GM12878 (cell line): ENCODE results near the gene ZDHHC14. TPM values are rescaled to one million over a fixed set of nuclear protein-coding genes. Genes with fewer than 3 reads are reported as not detected.

Experiments
- ATAC-seq: fragments of 200-7000 bp; cut with Tn5 transposase; 3 replicates; pipeline ENCODE4 v1.9.1; 2020; ENCODE audit warnings: mild to moderate bottlenecking, moderate library complexity
- BruUV-seq: library from RNA; stranded (reverse); fragments of 400-500 nt; replicated peaks from 2 replicates; lab custom pipeline; 2021; lab: Mats Ljungman, UMichigan
- CTCF ChIA-PET: fragments of 300-600 bp; sonication (Branson Sonifier 250); formaldehyde crosslinking; extraction: SDS; loops from one replicate; lab custom pipeline; 2021; ENCODE audit warnings: inconsistent platforms; lab: Yijun Ruan, JAX
- POLR2A ChIA-PET: fragments of 350-600 bp; formaldehyde crosslinking; extraction: SDS; loops from one replicate; lab custom pipeline; 2021; ENCODE audit warnings: inconsistent platforms; lab: Charles Lee
- RAD21 ChIA-PET: fragments of 300-600 bp; sonication (Branson Sonifier 250); formaldehyde crosslinking; loops from one replicate; lab custom pipeline; 2023; ENCODE audit warnings: antibody characterized with exemption; ENCODE audit not compliant: unreplicated experiment; lab: Charles Lee
- SMC1A ChIA-PET: fragments of 300-600 bp; sonication (Branson Sonifier 250); formaldehyde crosslinking; loops from one replicate; lab custom pipeline; 2023; ENCODE audit not compliant: unreplicated experiment, uncharacterized antibody; lab: Charles Lee
- DNase-seq: peaks from one replicate; pipeline ENCODE4 v3.0.0-alpha.2; 2011; ENCODE audit warnings: low read depth, low spot score
- FAIRE-seq: peaks from 3 replicates; lab custom pipeline; 2011; peaks lifted over from hg19 to GRCh38; lab: Jason Lieb, UNC
- H2AFZ ChIP-seq: 2 replicates; pipeline ENCODE4 v1.6.0; 2011; ENCODE audit warnings: low read depth, low read length, control low read depth; ENCODE audit not compliant: control insufficient read depth
- H3K27ac ChIP-seq: 2 replicates; pipeline ENCODE4 v1.5.1; 2011; ENCODE audit warnings: control low read depth; ENCODE audit not compliant: control insufficient read depth, insufficient read depth
- H3K27me3 ChIP-seq, 2 experiments: replicated peaks in 1 of 2; 2 replicates each; pipeline versions ENCODE4 v1.6.0 to v1.6.1; 2011; ENCODE audit warnings: low read length in 1 of 2; ENCODE audit not compliant: control insufficient read depth in 2 of 2, insufficient read depth in 2 of 2
- H3K36me3 ChIP-seq, 2 experiments: 2 replicates each; pipeline ENCODE4 v1.5.1; 2011; ENCODE audit warnings: low read length in 1 of 2; ENCODE audit not compliant: control insufficient read depth in 2 of 2, insufficient read depth in 2 of 2
- H3K4me1 ChIP-seq: 2 replicates; pipeline ENCODE4 v1.6.1; 2011; ENCODE audit warnings: mild to moderate bottlenecking, low read length, moderate library complexity, mixed read lengths; ENCODE audit not compliant: control insufficient read depth, insufficient read depth
- H3K4me2 ChIP-seq: 2 replicates; pipeline ENCODE4 v1.6.0; 2011; ENCODE audit warnings: control low read depth; ENCODE audit not compliant: control insufficient read depth, insufficient read depth
- H3K4me3 ChIP-seq: fragments of 200-600 bp; sonication (generic); 2 replicates; pipeline ENCODE4 v1.5.1; 2016
- H3K79me2 ChIP-seq: 2 replicates; pipeline ENCODE4 v1.6.0; 2011; ENCODE audit warnings: low read length; ENCODE audit not compliant: control insufficient read depth, insufficient read depth
- H3K9ac ChIP-seq: 2 replicates; pipeline ENCODE4 v1.8.0; 2011; ENCODE audit warnings: low read length, control low read depth, mixed read lengths; ENCODE audit not compliant: control insufficient read depth, insufficient read depth
- H3K9me3 ChIP-seq: replicated peaks from 3 replicates; pipeline ENCODE4 v1.5.1; 2011; ENCODE audit warnings: mild to moderate bottlenecking, low read length; ENCODE audit not compliant: control insufficient read depth, insufficient read depth
- H4K20me1 ChIP-seq: 2 replicates; pipeline ENCODE4 v1.6.0; 2011; ENCODE audit not compliant: control insufficient read depth, insufficient read depth
- BHLHE40 ChIP-seq, 2 experiments: fragments of 450-650 bp in 1 of 2; IDR thresholded peaks; 2 replicates each; pipeline ENCODE4 v1.6.1; 2011 to 2017; ENCODE audit warnings: low read depth in 2 of 2, borderline replicate concordance in 1 of 2, improper control_type of control experiment in 1 of 2, low read length in 1 of 2, mild to moderate bottlenecking in 1 of 2
- GATAD2B ChIP-seq: fragments of 450-650 bp; conservative IDR thresholded peaks from 2 replicates; pipeline ENCODE4 v1.6.1; 2017; ENCODE audit warnings: low read depth, mild to moderate bottlenecking, moderate library complexity
- IKZF2 ChIP-seq, 2 experiments: fragments of 450-650 bp; IDR thresholded peaks; 2 replicates each; pipeline ENCODE4 v1.6.1; 2017; ENCODE audit warnings: mild to moderate bottlenecking in 2 of 2, moderate library complexity in 2 of 2
- NFYA ChIP-seq: IDR thresholded peaks from 2 replicates; pipeline ENCODE4 v1.6.1; 2011; ENCODE audit warnings: low read depth, mild to moderate bottlenecking, low read length, improper control_type of control experiment, borderline replicate concordance
- RELB ChIP-seq: fragments of 450-650 bp; IDR thresholded peaks from 2 replicates; pipeline ENCODE4 v1.6.1; 2017; ENCODE audit warnings: low read depth, mild to moderate bottlenecking, moderate library complexity
- ZBTB11 ChIP-seq: fragments of 450-650 bp; formaldehyde crosslinking; IDR thresholded peaks from 2 replicates; pipeline ENCODE4 v1.5.0; 2022; ENCODE audit warnings: mild to moderate bottlenecking, missing genetic modification characterization
- WGBS: methylation state at CpG from one replicate; pipeline ENCODE4 v1.1.6; 2016; ENCODE audit warnings: low lambda C conversion rate; ENCODE audit not compliant: insufficient replicate concordance, insufficient coverage; ENCODE audit errors: missing lambda C conversion rate; 5-methylcytosine and 5-hydroxymethylcytosine counted together
- in situ Hi-C: fragments of 300-500 bp; cut with MboI; formaldehyde crosslinking; loops from 9 replicates; pipeline ENCODE4 v1.14.3; 2018; ENCODE audit warnings: mixed read lengths
- intact Hi-C: fragments of 100-400 bp; cut with micrococcal nuclease; formaldehyde crosslinking; loops from one replicate; pipeline ENCODE4 v1.14.2; 2022; ENCODE audit not compliant: unreplicated experiment
- polyA plus RNA-seq, 11 experiments: library from polyadenylated mRNA; depleted of rRNA in 4 of 11; unstranded in 6 of 11; stranded (reverse) in 5 of 11; fragments of >200 nt; fragmentation: Nextera tagmentation in 4 of 11; fragmentation: Illumina TruSeq in 1 of 11; extraction: Ambion mirVana in 4 of 11; extraction: Trizol in 1 of 11; gene quantifications; 1 replicate in 1 of 11; 2 replicates in 10 of 11; pipeline versions ENCODE4 v1.2.1 to v1.2.3, GENCODE V29; 2011 to 2016; ENCODE audit warnings: inconsistent platforms in 2 of 11, missing spikeins in 2 of 11, low read depth in 1 of 11
- total RNA-seq, 4 experiments: library from RNA; depleted of rRNA in 3 of 4; stranded (reverse); fragments of >200 nt in 3 of 4; fragmentation: Illumina TruSeq in 1 of 4; extraction: Trizol in 1 of 4; gene quantifications; 2 replicates each; pipeline versions ENCODE4 v1.2.1 to v1.2.3, GENCODE V29; 2013 to 2021

The ZDHHC14 gene
- total and polyA plus RNA-seq, 10 of the 15 experiments (the other 5 are each of a cell fraction or from before 2014, with no cell fraction given), result 0.15 to 16.0 (median 0.76) TPM; not detected in 1

- H3K27ac ChIP-seq, result no peak overlapping the region
- H2AFZ ChIP-seq, result no peak overlapping the region
- intact Hi-C loops (no loop called here), in situ Hi-C loops (no loop called here)
- 60% methylated on average over 4 of the region's 4 CpGs for WGBS
- H4K20me1 ChIP-seq, result no peaks in the 10 kb centered on the region
- no peak for ATAC-seq
- H3K27me3 ChIP-seq, result no peaks in the 10 kb centered on the region; a peak in 1 of 4 replicates
- ChIA-PET SMC1A (interaction anchor here (0.6 to 1.0 kb wide), 5 partner anchors 10 to 529 kb away, joined by 3 to 4 read pairs (median 3); no protein-coding TSS in a partner anchor), RAD21 (interaction anchor here (0.8 kb wide), 1 partner anchor 10 kb away, joined by 4 read pairs; no protein-coding TSS in a partner anchor), POLR2A (interaction anchor here (0.8 to 1.4 kb wide), 4 partner anchors 11 to 324 kb away, joined by 3 to 4 read pairs (median 3); no protein-coding TSS in a partner anchor), CTCF (interaction anchor here (1.1 to 1.7 kb wide), 5 partner anchors 11 to 324 kb away, joined by 3 to 5 read pairs (median 4); no protein-coding TSS in a partner anchor)
- no peak for FAIRE-seq
- TF ChIP-seq GATAD2B (no peak), BHLHE40 (IDR thresholded peaks at IDR 0.05; ENCODE audit: borderline replicate concordance in 1 of 2, low read depth in 2 of 2, low read length in 1 of 2) (no peak), RELB (no peak), NFYA (no peak), IKZF2 (IDR thresholded peaks at IDR 0.05) (no peak), ZBTB11 (CRISPR knock-in tag) (no peak)
- BruUV-seq, result no TSS peak
- H3K9me3 ChIP-seq, result no peaks in the 10 kb centered on the region; the same call in 2 of the 3 replicates
- H3K4me2 ChIP-seq, result no peak overlapping the region
- H3K79me2 ChIP-seq, result no peaks in the 10 kb centered on the region
- no peaks in the 10 kb centered on the region for H3K36me3 ChIP-seq
- DNase-seq, result no peak
- H3K9ac ChIP-seq, result no peak overlapping the region
- no peak overlapping the region for H3K4me3 ChIP-seq
- no peaks in the 10 kb centered on the region for H3K4me1 ChIP-seq
Observed at GRCh38 chr6:157343732-157344131, 37.3 kb upstream of the ZDHHC14 start.
